HL-60 (cell line): ENCODE results near the gene LY6G6F.

ENCODE experiments used
- SPI1 ChIP-seq: IDR thresholded peaks from 2 replicates; pipeline ENCODE4 v1.6.1; 2012; ENCODE audit warnings: low read depth, mild to moderate bottlenecking, borderline replicate concordance
- TF ChIP-seq, protein P1 (sequence below): IDR thresholded peaks from one replicate; pipeline ENCODE4 v1.5.1; 2011; ENCODE audit warnings: low read length, control low read depth, inconsistent platforms; ENCODE audit not compliant: insufficient read depth
- TF ChIP-seq, protein P2 (sequence below): IDR thresholded peaks from 2 replicates; pipeline ENCODE4 v1.6.1; 2012; ENCODE audit warnings: low read depth; ENCODE audit not compliant: insufficient replicate concordance

DNA sequence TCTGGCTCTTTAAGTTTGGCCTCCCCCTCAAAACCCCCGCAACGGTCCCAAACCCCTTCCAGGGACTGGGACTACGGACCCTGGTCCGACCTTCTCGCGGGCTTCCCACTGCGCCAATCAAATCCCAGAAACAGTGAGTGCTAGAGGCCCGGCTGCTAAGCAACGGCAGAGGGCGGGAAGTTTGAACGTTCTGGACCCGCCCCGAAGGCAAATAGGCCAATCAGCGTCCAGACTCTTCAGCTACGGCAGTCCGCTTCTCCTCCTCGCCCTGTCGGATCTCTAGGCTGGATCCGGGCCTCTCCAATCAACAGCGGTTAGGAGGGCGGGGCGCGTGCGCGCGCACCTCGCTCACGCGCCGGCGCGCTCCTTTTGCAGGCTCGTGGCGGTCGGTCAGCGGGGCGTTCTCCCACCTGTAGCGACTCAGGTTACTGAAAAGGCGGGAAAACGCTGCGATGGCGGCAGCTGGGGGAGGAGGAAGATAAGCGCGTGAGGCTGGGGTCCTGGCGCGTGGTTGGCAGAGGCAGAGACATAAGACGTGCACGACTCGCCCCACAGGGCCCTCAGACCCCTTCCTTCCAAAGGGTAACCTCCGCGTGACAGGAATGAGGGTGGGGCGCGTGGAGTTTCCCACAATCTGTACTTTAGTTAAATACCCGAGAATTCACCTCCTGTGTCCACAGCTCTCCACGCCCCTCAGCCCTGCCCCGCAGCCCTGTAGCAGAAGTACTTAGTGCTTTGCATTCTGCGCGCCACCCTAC lies 33.2 kb downstream of the LY6G6F start, which contains the start of gene MSH5:
- TF ChIP-seq, protein P1, sequence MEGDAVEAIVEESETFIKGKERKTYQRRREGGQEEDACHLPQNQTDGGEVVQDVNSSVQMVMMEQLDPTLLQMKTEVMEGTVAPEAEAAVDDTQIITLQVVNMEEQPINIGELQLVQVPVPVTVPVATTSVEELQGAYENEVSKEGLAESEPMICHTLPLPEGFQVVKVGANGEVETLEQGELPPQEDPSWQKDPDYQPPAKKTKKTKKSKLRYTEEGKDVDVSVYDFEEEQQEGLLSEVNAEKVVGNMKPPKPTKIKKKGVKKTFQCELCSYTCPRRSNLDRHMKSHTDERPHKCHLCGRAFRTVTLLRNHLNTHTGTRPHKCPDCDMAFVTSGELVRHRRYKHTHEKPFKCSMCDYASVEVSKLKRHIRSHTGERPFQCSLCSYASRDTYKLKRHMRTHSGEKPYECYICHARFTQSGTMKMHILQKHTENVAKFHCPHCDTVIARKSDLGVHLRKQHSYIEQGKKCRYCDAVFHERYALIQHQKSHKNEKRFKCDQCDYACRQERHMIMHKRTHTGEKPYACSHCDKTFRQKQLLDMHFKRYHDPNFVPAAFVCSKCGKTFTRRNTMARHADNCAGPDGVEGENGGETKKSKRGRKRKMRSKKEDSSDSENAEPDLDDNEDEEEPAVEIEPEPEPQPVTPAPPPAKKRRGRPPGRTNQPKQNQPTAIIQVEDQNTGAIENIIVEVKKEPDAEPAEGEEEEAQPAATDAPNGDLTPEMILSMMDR, result no peak
- TF ChIP-seq, protein P2, sequence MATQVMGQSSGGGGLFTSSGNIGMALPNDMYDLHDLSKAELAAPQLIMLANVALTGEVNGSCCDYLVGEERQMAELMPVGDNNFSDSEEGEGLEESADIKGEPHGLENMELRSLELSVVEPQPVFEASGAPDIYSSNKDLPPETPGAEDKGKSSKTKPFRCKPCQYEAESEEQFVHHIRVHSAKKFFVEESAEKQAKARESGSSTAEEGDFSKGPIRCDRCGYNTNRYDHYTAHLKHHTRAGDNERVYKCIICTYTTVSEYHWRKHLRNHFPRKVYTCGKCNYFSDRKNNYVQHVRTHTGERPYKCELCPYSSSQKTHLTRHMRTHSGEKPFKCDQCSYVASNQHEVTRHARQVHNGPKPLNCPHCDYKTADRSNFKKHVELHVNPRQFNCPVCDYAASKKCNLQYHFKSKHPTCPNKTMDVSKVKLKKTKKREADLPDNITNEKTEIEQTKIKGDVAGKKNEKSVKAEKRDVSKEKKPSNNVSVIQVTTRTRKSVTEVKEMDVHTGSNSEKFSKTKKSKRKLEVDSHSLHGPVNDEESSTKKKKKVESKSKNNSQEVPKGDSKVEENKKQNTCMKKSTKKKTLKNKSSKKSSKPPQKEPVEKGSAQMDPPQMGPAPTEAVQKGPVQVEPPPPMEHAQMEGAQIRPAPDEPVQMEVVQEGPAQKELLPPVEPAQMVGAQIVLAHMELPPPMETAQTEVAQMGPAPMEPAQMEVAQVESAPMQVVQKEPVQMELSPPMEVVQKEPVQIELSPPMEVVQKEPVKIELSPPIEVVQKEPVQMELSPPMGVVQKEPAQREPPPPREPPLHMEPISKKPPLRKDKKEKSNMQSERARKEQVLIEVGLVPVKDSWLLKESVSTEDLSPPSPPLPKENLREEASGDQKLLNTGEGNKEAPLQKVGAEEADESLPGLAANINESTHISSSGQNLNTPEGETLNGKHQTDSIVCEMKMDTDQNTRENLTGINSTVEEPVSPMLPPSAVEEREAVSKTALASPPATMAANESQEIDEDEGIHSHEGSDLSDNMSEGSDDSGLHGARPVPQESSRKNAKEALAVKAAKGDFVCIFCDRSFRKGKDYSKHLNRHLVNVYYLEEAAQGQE, result peak; percentile 64
- no peak for TF ChIP-seq SPI1
